ENCODE results near the gene ATP6V0D1. TPM values are rescaled to one million over a fixed set of nuclear protein-coding genes. Genes with fewer than 3 reads are reported as not detected.
A peak's percentile ranks its signal among the peaks of the same experiment; 100 is the strongest.

Gene ATP6V0D1
- total RNA-seq, 1 donor = 158 TPM

DNA sequence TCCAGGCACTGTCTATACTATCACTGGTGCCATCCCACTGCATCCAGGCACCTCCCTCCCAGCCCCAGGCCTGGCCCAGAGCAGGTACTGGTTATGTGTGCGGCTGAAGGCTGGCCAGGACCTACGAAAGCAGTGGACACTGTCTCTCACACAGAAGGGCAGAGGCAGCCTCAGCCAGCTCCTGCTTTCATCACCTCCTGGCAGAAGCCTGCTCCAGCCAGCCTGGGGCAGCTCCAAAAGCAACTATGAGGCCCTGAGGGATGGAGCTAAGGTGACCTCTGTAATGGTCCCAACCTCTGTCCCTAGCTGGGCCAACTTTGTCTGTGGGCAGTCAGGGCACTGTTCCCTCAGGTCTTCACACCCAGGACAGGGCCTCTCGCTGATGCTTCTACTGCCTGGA lies 31.2 kb downstream of the ATP6V0D1 start:
- no peak overlapping the region for H3K27ac ChIP-seq (ENCODE audit: low read depth, low read length)
- peaks cover 24% of the 10 kb centered on the region for H3K4me1 ChIP-seq (ENCODE audit: insufficient read depth, low read length)
- H2AFZ ChIP-seq (ENCODE audit: low read length) = no peak overlapping the region
- TF ChIP-seq, protein P1, sequence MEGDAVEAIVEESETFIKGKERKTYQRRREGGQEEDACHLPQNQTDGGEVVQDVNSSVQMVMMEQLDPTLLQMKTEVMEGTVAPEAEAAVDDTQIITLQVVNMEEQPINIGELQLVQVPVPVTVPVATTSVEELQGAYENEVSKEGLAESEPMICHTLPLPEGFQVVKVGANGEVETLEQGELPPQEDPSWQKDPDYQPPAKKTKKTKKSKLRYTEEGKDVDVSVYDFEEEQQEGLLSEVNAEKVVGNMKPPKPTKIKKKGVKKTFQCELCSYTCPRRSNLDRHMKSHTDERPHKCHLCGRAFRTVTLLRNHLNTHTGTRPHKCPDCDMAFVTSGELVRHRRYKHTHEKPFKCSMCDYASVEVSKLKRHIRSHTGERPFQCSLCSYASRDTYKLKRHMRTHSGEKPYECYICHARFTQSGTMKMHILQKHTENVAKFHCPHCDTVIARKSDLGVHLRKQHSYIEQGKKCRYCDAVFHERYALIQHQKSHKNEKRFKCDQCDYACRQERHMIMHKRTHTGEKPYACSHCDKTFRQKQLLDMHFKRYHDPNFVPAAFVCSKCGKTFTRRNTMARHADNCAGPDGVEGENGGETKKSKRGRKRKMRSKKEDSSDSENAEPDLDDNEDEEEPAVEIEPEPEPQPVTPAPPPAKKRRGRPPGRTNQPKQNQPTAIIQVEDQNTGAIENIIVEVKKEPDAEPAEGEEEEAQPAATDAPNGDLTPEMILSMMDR (IDR thresholded peaks at IDR 0.05; ENCODE audit: extremely low read depth, low read depth, low read length) = no peak
- no peaks in the 10 kb centered on the region for H3K27me3 ChIP-seq (ENCODE audit: insufficient read depth, low read length)
- no peak overlapping the region for H3K4me3 ChIP-seq (ENCODE audit: insufficient read depth, low read length)
- peak; percentile 91 for DNase-seq (ENCODE audit: insufficient read length, low spot score, missing footprints)
- H3K4me2 ChIP-seq (ENCODE audit: insufficient read depth, low read length) = no peak overlapping the region
- peaks cover 79% of the 10 kb centered on the region for H4K20me1 ChIP-seq (ENCODE audit: insufficient read depth, low read length)
- H3K79me2 ChIP-seq (ENCODE audit: insufficient read depth, low read length) = peaks cover 93% of the 10 kb centered on the region
- H3K36me3 ChIP-seq (ENCODE audit: insufficient read depth, low read length) = peaks cover 18% of the 10 kb centered on the region
- no peaks in the 10 kb centered on the region for H3K9me3 ChIP-seq (ENCODE audit: low read depth, low read length)

DNA sequence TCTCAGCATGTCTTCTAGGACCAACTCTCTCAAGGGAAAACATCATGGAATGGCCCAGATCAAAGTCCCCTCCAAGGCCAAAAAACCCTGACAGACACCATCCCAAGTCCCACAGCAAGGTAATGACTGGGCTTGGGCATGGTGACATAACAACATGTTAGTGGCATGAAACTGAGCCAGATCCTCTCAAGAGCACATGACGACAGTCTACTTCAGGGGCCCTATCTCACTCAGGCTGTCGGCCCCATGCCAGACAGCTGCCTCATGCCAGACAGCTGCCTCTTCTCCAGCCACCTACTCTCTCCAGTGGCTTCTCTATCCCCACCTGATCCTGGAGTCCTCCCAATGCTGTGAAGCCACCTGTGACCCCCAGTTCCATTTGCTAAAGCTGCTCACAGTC lies 31.6 kb downstream of the ATP6V0D1 start:
- TF ChIP-seq, protein P1 (IDR thresholded peaks at IDR 0.05; ENCODE audit: extremely low read depth, low read depth, low read length) = no peak
- Histone ChIP-seq H4K20me1 (ENCODE audit: insufficient read depth, low read length) (peaks cover 80% of the 10 kb centered on the region), H3K27me3 (ENCODE audit: insufficient read depth, low read length) (no peaks in the 10 kb centered on the region), H3K4me3 (ENCODE audit: insufficient read depth, low read length) (no peak overlapping the region), H3K36me3 (ENCODE audit: insufficient read depth, low read length) (peaks cover 18% of the 10 kb centered on the region), H3K9me3 (ENCODE audit: low read depth, low read length) (no peaks in the 10 kb centered on the region), H3K27ac (ENCODE audit: low read depth, low read length) (no peak overlapping the region), H3K79me2 (ENCODE audit: insufficient read depth, low read length) (peaks cover 93% of the 10 kb centered on the region), H3K4me1 (ENCODE audit: insufficient read depth, low read length) (peaks cover 28% of the 10 kb centered on the region), H2AFZ (ENCODE audit: low read length) (no peak overlapping the region), H3K4me2 (ENCODE audit: insufficient read depth, low read length) (no peak overlapping the region)
- peak; percentile 66 for DNase-seq (ENCODE audit: insufficient read length, low spot score, missing footprints)

DNA sequence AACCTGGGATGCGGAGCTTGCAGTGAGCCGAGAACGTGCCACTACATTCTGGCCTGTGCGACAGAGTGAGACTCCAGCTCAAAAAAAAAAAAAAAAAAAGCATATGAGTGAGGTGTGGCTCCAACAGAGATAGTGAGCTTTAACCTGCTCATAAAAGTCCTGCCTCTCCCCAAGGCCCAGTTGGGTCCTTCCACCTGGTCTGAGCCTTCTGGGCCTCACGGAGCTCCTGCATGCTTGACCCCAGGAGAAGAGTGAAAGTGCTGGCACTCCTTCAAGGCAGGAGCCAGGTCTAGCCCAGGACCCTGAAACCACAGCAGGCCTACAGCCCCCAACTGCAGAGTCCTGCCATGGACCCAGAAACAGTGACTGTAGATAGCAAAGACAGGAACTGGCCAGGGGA lies 32.4 kb downstream of the ATP6V0D1 start:
- Histone ChIP-seq H3K27ac (ENCODE audit: low read depth, low read length) (no peak overlapping the region), H3K9me3 (ENCODE audit: low read depth, low read length) (no peaks in the 10 kb centered on the region), H3K4me1 (ENCODE audit: insufficient read depth, low read length) (peaks cover 34% of the 10 kb centered on the region), H3K27me3 (ENCODE audit: insufficient read depth, low read length) (no peaks in the 10 kb centered on the region), H3K79me2 (ENCODE audit: insufficient read depth, low read length) (peaks cover 91% of the 10 kb centered on the region), H3K4me2 (ENCODE audit: insufficient read depth, low read length) (no peak overlapping the region), H3K36me3 (ENCODE audit: insufficient read depth, low read length) (peaks cover 18% of the 10 kb centered on the region), H4K20me1 (ENCODE audit: insufficient read depth, low read length) (peaks cover 80% of the 10 kb centered on the region), H3K4me3 (ENCODE audit: insufficient read depth, low read length) (no peak overlapping the region), H2AFZ (ENCODE audit: low read length) (no peak overlapping the region)
- TF ChIP-seq, protein P1 (IDR thresholded peaks at IDR 0.05; ENCODE audit: extremely low read depth, low read depth, low read length) = no peak
- peak; percentile 62 for DNase-seq (ENCODE audit: insufficient read length, low spot score, missing footprints)

DNA sequence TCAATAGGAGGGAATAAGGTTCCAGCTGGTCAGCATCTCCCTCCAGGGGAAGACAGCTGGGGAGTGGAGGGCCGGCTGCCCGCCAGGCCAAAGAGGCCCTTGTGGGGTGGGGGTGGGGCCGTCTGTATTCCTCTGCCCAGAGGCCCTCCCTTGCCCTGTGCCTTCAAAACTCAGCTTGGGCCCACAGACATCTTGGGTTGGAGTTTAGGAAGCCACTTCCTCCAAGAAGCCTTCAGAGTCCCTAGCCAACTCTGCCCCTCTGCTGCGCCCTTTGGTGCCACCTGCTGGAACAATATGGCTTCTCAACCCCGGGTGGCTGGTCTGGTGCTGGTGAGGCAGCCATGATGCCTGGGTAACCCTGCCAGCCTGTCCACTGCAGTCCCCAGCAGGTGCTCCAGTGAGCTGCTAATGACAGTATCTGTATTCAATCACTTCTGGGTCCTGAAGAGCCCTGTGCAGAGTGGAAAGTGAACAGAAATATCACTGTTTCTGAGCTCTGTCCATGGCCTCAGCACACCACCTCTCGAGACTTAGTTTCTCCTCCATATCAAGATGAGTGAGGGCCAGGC lies 33.4 kb downstream of the ATP6V0D1 start:
- H3K27me3 ChIP-seq (ENCODE audit: insufficient read depth, low read length) = no peaks in the 10 kb centered on the region
- H3K4me2 ChIP-seq (ENCODE audit: insufficient read depth, low read length) = no peak overlapping the region
- H3K4me3 ChIP-seq (ENCODE audit: insufficient read depth, low read length) = no peak overlapping the region
- H3K4me1 ChIP-seq (ENCODE audit: insufficient read depth, low read length) = peaks cover 41% of the 10 kb centered on the region
- no peak overlapping the region for H2AFZ ChIP-seq (ENCODE audit: low read length)
- no peaks in the 10 kb centered on the region for H3K9me3 ChIP-seq (ENCODE audit: low read depth, low read length)
- peaks cover 86% of the 10 kb centered on the region for H3K79me2 ChIP-seq (ENCODE audit: insufficient read depth, low read length)
- H3K36me3 ChIP-seq (ENCODE audit: insufficient read depth, low read length) = peaks cover 10% of the 10 kb centered on the region
- peaks cover 82% of the 10 kb centered on the region for H4K20me1 ChIP-seq (ENCODE audit: insufficient read depth, low read length)
- peak; percentile 88 for DNase-seq (ENCODE audit: insufficient read length, low spot score, missing footprints)
- no peak overlapping the region for H3K27ac ChIP-seq (ENCODE audit: low read depth, low read length)
- TF ChIP-seq, protein P1 (IDR thresholded peaks at IDR 0.05; ENCODE audit: extremely low read depth, low read depth, low read length) = peak; percentile 50

All from osteoblast (primary cell).